ENCODE data around the gene RIPK4. TPM values are rescaled to one million over a fixed set of nuclear protein-coding genes. Genes with fewer than 3 reads are reported as not detected.

The RIPK4 gene
- total RNA-seq, 3 donors from 2014 or later (not counting 1 experiment from before 2014, with no cell fraction given): 0.09 TPM; not detected in 2

DNA sequence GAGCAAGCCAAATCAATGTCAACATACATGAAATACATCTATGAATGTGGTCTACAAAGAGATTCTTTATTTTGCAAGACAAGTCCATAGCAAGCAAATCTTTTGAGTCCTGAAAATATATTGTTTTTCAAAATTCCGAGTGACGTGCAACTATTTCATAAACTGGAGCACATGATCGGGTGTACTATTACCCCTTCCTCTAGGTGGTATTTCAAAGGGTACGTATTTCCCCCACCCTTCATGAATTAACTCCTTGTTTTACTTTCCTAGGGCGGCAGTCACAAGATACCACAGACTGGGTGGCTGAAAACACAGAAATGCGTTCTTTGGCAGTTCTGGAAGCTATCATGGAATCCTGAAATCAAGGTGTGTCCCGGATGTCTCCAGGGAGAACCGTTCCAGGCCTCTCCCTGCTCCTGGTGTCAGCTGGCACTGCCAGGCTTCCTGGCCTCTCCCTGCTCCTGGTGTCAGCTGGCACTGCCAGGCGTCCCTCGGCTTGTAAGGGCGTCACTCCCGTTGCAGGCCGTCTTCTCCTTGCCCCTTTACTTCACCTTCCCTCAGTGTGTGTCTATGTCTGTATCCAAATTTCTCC lies 55.3 kb downstream of the RIPK4 start:
- H3K4me3 ChIP-seq (ENCODE audit: low read length): no peak overlapping the region
- no peak overlapping the region for H3K4me3 Mint-ChIP-seq

DNA sequence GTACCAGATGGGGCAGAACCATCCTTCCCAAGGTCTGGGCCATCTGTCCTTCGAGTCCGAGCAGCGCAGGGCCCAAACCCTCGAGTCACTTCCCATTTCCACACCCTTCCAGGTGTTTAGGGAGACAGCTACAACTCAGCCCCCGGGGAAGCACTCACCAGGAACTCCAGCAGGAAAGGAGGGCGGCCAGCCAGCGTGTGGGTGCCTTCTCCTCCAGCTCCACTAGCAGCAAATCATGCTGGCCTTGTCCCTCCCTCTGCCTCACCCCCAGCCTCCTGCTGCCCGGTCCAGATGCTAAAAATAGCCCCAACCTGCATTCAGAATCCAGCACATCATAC lies 56.1 kb downstream of the RIPK4 start:
- Histone ChIP-seq H3K27me3 (ENCODE audit: control insufficient read depth, insufficient read depth, low read length) (peaks cover 5% of the 10 kb centered on the region), H3K9me3 (ENCODE audit: control insufficient read depth, insufficient read depth, low read length) (no peaks in the 10 kb centered on the region), H3K27ac (ENCODE audit: low read length) (no peak overlapping the region), H3K4me1 (ENCODE audit: control insufficient read depth, insufficient read depth, low read length) (no peaks in the 10 kb centered on the region), H3K4me3 (ENCODE audit: low read length) (no peak overlapping the region), H3K36me3 (ENCODE audit: control insufficient read depth, insufficient read depth, low read length) (no peaks in the 10 kb centered on the region)
- H3K9me3 Mint-ChIP-seq: no peaks in the 10 kb centered on the region
- intact Hi-C loops (cut with micrococcal nuclease): no loop called here
- WGBS (ENCODE audit: insufficient coverage): 80% methylated on average over 8 of the region's 8 CpGs
- no peaks in the 10 kb centered on the region for H3K36me3 Mint-ChIP-seq
- ATAC-seq (no peak), DNase-seq (no peak)
- H3K27me3 Mint-ChIP-seq (ENCODE audit: low read depth in 2 of 2): peaks cover 16 to 27% of the 10 kb centered on the region in 2 donors
- no peak overlapping the region for H3K4me3 Mint-ChIP-seq
- TF ChIP-seq, protein P1, sequence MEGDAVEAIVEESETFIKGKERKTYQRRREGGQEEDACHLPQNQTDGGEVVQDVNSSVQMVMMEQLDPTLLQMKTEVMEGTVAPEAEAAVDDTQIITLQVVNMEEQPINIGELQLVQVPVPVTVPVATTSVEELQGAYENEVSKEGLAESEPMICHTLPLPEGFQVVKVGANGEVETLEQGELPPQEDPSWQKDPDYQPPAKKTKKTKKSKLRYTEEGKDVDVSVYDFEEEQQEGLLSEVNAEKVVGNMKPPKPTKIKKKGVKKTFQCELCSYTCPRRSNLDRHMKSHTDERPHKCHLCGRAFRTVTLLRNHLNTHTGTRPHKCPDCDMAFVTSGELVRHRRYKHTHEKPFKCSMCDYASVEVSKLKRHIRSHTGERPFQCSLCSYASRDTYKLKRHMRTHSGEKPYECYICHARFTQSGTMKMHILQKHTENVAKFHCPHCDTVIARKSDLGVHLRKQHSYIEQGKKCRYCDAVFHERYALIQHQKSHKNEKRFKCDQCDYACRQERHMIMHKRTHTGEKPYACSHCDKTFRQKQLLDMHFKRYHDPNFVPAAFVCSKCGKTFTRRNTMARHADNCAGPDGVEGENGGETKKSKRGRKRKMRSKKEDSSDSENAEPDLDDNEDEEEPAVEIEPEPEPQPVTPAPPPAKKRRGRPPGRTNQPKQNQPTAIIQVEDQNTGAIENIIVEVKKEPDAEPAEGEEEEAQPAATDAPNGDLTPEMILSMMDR (IDR thresholded peaks at IDR 0.05): no peak
- peaks cover 0 to 13% of the 10 kb centered on the region in 2 donors for H3K4me1 Mint-ChIP-seq
- H3K27ac Mint-ChIP-seq: no peak overlapping the region

More for the DNA sequence above, 55.3 kb downstream of the RIPK4 start:
- Histone ChIP-seq H3K27ac (ENCODE audit: low read length) (no peak overlapping the region), H3K9me3 (ENCODE audit: control insufficient read depth, insufficient read depth, low read length) (no peaks in the 10 kb centered on the region), H3K36me3 (ENCODE audit: control insufficient read depth, insufficient read depth, low read length) (no peaks in the 10 kb centered on the region), H3K4me1 (ENCODE audit: control insufficient read depth, insufficient read depth, low read length) (no peaks in the 10 kb centered on the region), H3K27me3 (ENCODE audit: control insufficient read depth, insufficient read depth, low read length) (peaks cover 5% of the 10 kb centered on the region)
- H3K9me3 Mint-ChIP-seq: no peaks in the 10 kb centered on the region
- no peaks in the 10 kb centered on the region for H3K36me3 Mint-ChIP-seq
- TF ChIP-seq, protein P1 (IDR thresholded peaks at IDR 0.05): no peak
- DNase-seq (no peak), ATAC-seq (no peak)
- H3K27ac Mint-ChIP-seq: no peak overlapping the region
- peaks cover 0 to 12% of the 10 kb centered on the region in 2 donors for H3K4me1 Mint-ChIP-seq
- intact Hi-C loops (cut with micrococcal nuclease): no loop called here
- WGBS (ENCODE audit: insufficient coverage): 78% methylated on average over 13 of the region's 13 CpGs
- H3K27me3 Mint-ChIP-seq (ENCODE audit: low read depth in 2 of 2): peaks cover 21 to 35% of the 10 kb centered on the region in 2 donors

DNA sequence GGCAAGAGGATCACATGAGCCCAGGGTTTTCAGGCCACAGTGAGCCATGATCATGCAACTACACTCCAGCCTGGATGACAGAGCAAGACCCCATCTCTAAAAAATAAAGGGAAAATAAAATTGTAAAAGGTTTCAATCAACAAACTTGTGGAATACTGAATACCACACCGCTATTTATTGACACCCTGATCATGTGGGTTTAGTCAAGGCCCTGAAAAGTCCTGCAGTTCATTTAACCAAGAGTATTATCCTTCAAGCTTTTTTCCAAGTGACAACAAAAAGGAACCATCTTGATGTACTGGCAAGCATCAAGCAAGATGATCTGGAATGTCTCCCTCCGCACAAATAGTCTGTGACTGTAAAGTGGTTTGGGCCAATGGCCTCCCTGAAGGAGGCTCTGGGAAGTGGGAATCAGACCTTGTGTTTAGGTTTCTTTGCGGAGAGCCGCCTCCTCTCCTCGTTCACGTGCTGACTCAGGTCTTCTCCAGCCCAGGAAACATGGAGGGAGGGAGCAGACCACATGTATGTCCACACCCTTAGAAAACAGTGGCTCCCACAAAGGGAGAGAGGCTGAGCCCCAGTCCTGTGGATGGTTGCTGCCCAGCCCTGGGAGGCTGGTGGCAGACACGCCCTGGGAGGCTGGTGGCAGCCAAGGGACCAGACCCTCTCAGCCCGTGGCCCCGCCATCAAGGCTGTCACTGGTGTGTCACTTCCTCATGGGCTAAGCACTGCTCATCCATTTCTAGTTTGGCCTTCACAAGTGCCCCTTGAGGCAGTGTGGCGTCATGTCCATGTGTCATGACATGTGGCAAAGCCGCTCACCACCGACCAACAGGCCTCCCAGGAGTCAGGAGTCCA lies 56.7 kb downstream of the RIPK4 start:
- WGBS (ENCODE audit: insufficient coverage): 89% methylated on average over 12 of the region's 12 CpGs
- no peak overlapping the region for H3K4me3 ChIP-seq (ENCODE audit: low read length)
- H3K9me3 ChIP-seq (ENCODE audit: control insufficient read depth, insufficient read depth, low read length): no peaks in the 10 kb centered on the region
- H3K27me3 ChIP-seq (ENCODE audit: control insufficient read depth, insufficient read depth, low read length): peaks cover 4% of the 10 kb centered on the region
- H3K27ac ChIP-seq (ENCODE audit: low read length): no peak overlapping the region
- Mint-ChIP-seq H3K36me3 (no peaks in the 10 kb centered on the region), H3K9me3 (no peaks in the 10 kb centered on the region), H3K4me1 (peaks cover 0 to 13% of the 10 kb centered on the region in 2 donors), H3K27ac (no peak overlapping the region), H3K4me3 (no peak overlapping the region), H3K27me3 (ENCODE audit: low read depth in 2 of 2) (peaks cover 14 to 25% of the 10 kb centered on the region in 2 donors)
- no peaks in the 10 kb centered on the region for H3K36me3 ChIP-seq (ENCODE audit: control insufficient read depth, insufficient read depth, low read length)
- TF ChIP-seq, protein P1 (IDR thresholded peaks at IDR 0.05): no peak
- intact Hi-C loops (cut with micrococcal nuclease): no loop called here
- DNase-seq: no peak
- no peaks in the 10 kb centered on the region for H3K4me1 ChIP-seq (ENCODE audit: control insufficient read depth, insufficient read depth, low read length)
- no peak for ATAC-seq

Data from natural killer cell (primary cell).